HUDEP-2 (cell line): Measurements from ENCODE around the gene ZBP1.
"Not testable (repeated sequence)": the region's sequence is repeated elsewhere in the genome, so short reads cannot be mapped to it uniquely, and the experiment has no call there.

Experiments
- DNase-seq, 76 experiments: peaks; one replicate each; lab custom pipeline; 2025; ENCODE audit not compliant: unreplicated experiment in 76 of 76; lab: John Stamatoyannopoulos, UW

Gene ZBP1

DNA sequence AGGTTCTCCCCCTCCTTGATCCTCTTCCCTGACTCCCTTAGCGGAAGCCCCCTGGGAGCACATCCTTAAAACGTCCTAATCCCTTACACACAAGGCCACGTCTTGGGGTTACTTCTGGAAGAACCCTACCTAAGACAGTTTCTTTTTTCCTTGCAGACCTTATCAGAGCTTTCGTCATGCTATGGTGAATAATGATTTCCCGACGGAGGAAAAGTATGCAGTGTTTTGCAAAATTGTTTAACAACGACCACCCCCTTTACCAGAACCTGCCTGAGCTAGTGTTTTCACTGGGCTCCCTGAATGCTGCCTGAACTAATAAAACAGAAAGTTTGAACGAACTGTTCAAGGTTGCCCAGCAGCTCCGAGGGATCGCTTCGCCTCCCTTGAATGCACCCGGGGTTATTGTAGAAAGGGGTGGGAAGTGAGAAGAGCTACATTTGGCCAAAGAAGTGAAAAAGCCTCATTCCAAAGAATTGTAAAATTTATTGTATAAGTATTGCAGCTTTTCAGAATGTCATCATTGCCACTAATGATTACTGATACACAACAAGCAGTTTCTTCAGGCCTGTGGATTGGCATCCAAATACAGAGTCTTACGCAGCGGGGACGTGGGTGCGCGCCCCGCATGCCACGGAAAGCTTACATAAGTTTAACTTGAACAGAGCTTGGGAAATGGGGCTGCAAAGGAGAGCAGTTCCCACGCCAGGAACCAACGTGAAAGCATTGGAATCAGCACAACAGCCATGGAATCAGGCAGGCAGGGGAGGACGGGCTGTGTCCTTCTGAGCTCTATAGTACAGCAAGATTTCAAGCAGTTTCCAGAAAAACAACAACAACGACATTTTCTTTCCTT, 27.9 kb upstream of the ZBP1 start:
- no peak for DNase-seq

DNA sequence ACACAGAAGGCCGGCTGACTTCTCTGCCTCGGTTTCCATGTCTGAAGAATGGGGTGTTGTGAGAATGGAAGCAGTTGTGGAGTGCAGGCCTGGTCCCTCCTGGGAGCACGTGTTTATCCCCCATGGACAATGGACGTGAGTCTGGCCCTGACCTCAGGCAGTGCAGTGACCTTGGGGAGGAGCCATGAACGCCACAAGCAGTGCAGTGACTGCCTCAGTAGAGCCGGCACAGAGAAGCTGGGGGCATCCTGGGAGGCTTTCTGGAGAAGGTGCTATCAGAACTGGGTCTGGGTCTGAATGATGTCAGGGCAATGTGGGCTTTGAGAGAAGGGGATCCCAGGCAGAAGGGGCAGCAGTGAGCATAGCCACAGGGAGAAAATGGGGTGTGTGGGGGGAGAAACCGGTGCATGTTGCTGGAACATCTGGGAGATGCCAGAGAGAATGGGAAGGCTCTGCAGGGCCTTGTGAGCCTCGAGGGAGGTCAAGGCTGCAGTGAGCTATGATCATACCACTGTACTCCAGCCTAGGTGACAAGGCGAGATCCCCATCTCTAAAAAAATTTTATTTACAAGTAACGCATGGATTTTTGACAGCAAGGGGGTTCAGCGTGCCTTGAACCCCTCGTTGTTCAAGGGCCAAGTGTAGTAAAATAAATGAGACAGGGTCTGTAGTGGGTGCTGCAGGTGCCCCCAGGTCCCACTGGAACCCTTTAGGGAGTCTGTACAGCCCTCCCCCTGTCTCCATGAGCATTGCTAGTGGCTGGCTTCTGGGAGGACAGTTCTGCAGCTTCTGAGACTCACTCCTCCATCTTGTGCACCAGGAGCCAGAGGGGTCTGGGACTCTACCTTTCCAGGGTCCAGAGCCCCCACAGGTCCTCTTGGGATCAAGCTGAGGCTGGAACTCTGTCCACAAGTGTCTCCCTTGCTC, 27.0 kb upstream of the ZBP1 start:
- DNase-seq, result no peak

DNA sequence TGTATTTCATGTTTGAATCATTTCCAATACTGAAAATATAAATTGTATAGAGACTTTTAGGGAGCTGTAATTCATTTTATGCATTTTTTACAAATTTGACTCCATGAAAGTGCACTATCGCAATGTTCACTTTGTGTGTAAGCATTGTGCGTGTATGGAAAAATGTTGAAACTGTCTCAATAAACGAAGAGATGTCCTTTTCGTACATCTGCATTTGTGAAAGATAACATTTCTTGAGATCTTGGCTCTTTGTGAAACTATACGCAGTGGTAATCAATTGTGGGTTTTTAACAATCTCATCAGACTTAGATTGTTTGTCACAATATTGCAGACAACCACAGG, 18.6 kb upstream of the ZBP1 start:
- no peak for DNase-seq

DNA sequence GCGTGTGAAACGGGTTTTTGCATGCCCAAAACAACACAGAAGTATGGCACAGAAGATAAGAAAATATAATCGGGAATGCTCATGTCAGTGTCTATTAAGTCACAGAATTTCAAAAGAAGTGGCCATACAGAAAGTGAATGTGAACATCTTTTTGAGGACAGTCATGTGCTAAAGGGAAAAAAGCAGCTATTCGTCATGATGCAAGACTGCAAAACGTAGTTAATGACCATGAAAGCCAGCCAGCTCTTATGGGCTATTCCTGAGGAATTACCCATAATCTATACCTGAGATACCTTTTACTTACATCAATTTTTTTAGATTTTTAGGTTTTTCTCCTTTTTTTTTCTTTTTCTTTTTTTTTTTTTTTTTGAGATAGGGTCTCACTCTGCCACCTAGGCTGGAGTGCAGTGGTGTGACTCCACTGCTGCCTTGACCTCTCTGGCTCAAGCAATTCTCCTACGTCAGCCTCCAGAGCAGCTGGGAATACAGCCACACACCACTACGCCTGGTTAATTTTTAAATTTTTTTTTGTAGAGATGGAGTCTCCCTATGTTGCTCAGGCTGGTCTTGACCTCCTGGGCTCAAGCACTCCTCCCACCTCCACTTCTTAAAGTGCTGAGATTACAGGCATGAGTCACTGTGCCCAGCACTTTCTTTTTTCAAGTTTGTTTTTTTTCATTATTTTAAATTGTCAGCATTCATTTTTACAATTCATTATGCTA, 18.1 kb upstream of the ZBP1 start:
- DNase-seq, result no peak

DNA sequence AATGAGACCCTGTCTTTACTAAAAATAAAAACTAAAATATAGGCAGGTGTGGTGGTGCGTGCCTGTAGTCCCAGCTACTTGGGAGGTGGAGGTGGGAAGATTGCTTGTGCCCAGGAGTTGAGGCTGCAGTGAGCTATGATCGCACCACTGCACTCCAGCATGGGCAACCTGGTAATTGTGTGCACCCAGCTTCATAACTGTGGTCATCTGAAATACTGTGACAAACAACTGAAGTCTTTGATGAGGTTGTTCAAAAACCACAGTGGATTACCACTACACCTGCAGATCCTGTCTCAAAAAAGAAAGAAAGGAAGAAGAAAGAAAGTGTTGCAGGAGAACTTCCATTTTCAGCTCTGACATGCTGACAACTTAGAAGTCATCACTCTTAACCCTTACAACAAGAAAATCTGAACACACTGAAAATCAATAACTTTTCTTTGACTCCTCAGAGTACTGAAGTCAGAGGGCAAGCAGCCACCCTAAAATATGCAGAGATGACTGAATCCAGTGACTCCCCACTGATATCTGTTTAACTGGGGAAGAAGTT, 13.8 kb upstream of the ZBP1 start:
- no peak for DNase-seq

DNA sequence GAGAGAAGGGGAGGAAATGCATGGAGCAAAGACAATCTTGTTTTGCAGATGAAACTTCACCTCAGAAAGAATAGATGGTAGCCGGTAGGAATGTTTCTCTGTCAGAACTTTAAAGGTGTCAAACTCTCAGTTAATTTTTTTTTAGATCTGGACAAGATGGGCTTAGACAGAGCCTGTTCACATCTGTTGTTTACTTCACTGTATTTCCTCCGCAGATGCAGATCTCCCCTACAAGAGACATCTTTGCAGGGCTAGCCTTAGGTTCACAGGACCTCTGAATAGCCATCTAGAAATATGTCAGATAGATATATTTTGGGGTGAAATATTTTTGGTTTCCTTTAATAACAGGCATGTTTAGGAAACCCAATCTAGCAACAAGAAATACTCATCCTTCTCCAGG, 12.1 kb upstream of the ZBP1 start:
- no peak for DNase-seq

DNA sequence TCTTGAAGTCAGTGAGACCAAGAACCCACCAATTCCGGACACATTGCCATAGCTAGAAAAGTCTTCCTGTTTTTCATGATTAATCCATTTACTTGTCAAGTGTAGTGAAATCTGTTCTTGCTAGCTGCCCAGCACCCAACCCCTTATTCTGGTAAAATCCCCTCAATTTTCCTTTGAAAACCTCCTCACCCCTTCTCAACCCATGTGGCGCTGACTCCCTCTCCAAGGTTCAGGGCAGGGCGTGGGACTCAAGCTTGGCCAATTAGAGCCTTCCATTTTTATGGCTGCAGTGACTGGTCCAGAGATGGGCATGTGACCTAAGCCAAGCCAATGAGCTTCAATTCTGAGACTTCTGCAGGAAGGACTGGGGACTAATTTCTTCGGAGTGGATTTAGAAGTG, 9.8 kb upstream of the ZBP1 start:
- DNase-seq, result no peak

DNA sequence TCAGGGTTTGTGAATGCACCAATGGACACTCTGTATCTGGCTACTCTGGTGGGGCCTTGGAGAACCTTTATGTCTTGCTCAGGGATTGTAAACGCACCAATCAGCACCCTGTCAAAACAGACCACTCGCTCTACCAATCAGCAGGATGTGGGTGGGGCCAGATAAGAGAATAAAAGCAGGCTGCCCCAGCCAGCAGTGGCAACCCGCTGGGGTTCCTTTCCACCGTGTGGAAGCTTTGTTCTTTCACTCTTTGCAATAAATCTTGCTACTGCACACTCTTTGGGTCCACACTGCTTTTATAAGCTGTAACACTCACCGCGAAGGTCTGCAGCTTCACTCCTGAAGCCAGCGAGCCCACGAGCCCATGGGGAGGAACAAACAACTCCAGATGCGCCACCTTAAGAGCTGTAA, 9.3 kb upstream of the ZBP1 start:
- DNase-seq, result not testable (repeated sequence)

DNA sequence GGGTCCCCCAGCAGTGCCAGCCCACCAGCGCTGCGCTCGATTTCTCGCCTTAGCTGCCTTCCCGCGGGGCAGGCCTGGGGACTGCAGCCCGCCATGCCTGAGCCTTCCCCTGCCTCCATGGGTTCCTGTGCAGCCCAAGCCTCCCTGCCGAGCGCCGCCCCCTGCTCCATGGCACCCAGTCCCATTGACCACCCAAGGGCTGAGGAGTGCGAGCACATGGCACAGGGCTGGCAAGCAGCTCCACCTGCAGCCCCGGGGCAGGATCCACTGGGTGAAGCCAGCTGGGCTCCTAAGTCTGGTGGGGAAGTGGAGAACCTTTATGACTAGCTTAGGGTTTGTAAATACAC, 8.7 kb upstream of the ZBP1 start:
- DNase-seq, result not testable (repeated sequence)

DNA sequence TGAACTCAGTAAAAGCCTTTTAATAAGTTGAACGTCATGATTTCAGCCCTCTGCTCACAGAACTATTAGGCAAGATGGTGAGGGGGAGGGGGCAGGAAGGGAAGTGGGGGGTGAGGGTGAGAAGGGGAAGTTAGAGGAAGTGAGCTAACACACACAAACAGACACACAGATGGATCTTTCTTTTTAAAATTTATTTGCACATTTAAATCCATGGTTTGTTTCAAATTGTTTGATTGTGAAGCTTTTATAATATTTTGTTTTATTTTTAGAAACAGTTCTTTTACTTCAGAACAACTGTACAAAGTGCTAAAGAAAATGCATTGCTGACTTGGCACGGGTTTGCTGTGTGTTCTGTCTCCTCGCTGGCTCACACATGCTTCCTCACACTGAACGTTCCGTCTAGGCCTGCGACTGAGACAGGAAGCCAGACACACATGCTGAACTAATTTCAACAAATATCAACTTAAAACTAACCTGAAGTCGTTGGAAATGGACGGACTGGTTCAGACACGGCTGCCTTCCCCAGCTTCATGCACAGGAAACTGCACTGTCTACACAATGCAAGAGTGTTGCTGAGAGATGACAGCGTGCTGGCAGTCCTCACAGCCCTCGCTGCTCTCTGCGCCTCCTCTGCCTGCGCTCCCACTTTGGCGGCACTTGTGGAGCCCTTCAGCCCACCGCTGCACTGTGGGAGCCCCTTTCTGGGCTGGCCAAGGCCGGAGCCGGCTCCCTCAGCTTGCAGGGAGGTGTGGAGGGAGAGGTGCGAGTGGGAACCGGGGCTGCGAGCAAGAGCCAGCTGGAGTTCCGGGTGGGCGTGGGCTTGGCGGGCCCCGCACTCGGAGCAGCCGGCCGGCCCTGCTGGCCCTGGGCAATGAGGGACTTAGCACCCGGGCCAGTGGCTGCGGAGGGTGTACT, 8.1 kb upstream of the ZBP1 start:
- DNase-seq, result no peak

DNA sequence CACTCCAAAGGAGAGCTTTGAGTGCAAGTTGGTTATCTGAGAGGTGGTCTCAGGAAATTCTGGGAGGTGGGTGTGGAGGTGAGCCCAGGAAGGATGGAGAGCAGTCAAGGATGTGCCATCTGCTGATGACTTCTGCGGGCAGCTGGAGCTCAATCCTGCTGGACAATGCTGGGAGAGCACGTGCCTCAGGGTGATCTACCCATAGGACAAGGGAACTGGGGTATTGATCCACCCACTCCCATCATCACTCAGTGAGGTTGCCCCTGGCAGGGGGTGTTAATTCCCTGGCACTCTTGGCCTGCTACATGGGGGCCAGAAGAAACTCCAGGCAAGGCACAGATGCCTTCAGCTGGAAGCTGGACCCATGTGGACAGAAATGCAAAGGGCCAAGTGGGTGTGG, 7.1 kb upstream of the ZBP1 start:
- DNase-seq, result no peak

DNA sequence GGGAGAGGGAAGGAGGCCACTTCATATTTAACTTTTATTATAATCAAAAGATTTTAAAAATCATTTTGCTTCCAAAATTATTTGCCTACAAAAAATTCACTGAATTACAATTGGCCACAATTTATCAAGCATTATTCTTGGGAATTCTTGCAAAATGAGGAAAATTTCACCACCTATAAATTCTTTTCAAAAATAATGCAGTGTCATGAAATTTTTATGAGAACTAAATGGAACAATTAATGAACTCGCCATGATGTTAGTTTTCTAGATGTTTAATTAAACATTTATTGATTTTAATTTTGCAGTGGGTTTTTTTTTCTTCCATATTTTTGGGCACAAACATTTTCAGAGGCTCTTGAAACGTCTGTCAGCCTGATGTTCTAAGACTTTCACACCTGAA, 5.8 kb upstream of the ZBP1 start:
- no peak for DNase-seq

DNA sequence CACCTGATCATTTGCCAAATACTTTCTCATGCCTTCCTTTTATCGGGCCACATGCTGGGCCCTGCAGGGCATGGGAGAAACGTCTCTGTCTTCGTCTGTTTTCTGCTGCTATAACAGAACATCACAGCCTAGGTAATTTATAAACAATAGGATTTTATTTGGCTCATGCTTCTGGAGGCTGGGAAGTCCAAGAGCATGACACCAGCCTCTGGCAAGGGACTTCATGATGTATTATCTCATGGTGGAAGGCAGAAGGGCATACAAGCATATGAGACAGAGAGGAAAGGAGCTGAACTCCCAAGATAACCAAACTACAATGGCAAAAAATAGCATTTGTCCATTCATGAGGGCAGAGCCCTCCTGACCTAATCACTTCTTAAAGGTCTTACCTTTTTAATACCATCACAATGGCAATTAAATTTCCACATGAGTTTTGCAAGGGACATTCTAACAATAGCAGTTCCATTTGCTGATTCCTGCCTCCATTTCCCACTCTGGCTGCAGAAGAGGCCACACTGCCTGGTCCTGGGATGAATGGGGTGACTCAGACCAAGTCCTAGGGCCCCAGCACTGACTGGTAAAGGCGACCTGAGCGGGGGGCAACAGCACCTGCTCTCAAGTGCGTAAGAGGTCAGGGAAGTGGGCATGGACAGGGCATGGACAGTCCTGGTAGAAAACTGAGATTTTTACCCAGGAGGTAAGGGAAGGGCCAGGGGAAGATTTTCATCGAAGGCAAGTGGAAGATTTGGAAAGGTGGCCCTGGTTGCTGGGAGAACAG, 5.1 kb upstream of the ZBP1 start:
- DNase-seq, result no peak

DNA sequence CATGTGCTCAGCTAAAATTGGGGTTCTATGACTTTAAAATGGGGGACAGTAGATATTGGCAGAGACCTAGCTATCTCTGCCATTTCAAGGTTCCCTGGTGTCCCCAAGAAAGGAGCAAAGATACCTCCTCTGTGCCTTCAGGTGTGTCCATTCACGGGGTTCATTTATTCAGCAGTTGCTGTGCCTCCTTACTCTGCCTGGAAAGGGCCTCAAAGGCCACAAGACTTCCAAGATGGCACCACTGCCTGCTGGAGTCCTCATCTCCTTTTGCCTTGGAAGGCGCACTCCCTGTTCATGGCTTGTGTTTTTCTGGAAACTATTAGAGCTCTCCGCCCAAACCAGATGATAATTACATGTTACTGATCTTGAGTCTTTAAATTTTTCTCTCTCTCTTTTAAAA, 3.9 kb upstream of the ZBP1 start:
- no peak for DNase-seq

DNA sequence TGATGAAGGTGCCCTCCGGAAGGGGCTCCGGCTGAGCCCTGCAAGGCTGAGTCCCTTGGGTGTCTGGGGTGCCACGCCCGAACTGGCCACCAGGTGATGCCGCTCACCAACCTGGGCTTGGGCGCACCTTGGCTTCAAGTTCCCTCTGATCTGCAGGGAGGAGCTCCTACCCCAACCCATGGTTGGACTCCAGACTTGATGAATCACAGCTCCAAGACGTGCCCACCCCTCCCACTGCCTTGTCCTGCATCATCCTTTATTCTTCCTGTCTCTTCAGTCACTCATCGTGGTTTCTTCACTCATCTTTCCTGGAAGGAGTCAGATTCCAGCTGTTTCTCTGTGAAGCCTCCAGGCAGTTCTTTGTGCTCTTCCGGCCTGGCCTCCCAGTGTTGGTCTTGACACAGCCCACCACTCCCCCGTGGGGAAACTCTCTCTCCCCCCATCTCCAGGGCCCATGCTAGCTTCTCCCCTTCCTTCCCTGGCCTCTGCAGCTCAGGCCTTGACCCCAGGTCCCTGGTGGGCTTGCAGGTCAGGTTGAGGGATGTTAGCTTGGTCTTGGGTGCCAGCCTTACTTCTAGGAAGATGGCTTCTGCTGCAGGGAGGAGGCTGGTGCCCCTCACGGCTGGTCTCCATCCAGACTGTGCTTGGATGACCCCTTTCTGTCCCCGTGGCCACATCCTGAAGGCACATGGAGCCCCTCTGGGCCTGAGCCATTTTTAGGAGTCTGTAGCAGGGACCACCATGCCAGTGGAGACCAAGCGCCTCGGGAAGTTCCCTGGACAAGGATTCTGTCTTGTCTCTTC, 2.6 kb upstream of the ZBP1 start:
- DNase-seq, result peak in 10 of 76 experiments; percentile 1 to 31 (median 13)

DNA sequence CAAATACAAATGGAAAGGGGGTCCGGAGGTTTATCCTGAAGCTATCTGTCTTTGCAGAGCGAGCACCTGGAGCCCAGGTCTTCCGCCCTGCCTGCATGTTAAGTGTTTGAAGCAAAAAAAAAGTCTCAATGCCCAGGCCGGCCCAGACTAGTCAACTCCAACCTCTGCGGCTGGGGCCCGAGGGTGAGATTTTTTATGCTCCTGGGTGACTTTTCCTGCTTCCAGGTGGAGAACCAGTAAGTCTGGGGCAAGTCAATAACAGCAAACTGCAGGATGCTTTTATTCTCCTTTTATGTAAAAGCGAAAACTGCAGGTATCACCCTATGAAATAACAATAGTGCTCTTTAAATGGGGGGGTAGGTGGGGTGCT, 2.0 kb upstream of the ZBP1 start:
- no peak for DNase-seq

DNA sequence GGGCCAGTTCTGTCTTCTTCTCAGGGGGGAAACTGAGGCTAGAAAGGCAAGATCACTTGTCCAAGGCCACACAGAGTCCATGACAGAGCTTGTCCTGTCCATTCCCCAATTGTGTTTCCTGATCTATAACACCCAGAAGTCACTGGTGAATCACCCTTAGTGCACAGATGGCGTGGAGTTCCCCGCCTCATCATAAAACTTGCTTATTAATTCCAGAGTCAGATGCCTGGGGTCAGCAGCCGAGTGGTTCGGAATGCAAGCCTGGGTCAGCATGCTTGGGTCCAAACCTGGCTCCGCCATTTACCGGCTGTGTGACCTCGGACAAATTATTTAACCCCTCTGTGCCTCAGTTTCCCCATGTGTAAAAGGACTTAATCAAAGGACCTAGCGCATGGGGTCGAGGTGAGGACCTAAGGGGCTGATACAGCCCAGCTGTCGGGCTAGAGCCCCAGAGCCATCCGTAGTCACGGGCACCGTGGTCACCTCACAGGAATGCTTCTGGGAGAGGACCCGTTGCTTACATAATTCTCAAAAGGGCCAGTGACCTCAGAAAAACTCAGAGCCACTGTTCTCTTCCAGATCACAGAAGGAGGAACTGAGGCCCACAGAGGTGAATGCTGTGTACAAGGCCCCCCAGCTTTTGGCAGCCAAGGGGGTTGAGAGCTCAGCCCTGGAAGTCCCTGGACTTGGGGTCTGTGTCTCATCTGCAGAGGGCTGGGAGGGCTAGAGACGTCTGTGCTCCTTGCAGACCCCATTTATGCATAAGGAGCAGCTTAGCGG, 1.4 kb upstream of the ZBP1 start:
- DNase-seq, result no peak

DNA sequence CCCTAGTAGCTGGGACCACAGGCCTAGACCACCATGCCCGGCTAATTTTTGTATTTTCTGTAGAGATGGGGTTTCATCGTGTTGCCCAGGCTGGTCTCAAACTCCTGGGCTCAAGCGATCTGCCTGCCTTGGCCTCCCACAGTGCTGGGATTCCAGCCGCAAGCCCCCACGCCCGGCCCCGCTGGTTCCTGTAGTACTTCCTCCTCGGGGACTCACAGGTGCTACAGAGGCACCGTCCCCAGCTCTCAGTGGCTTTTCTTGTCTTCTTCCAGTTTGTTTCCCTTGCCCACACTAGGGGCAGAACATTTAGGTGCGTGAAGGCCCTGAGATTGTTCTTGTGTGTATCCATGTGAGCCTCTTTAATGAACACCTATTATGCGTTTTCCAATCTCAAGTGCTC, 773 bp upstream of the ZBP1 start:
- DNase-seq, result no peak
